ENCODE measurements around the gene SPTLC3.

SPTLC3 gene

DNA sequence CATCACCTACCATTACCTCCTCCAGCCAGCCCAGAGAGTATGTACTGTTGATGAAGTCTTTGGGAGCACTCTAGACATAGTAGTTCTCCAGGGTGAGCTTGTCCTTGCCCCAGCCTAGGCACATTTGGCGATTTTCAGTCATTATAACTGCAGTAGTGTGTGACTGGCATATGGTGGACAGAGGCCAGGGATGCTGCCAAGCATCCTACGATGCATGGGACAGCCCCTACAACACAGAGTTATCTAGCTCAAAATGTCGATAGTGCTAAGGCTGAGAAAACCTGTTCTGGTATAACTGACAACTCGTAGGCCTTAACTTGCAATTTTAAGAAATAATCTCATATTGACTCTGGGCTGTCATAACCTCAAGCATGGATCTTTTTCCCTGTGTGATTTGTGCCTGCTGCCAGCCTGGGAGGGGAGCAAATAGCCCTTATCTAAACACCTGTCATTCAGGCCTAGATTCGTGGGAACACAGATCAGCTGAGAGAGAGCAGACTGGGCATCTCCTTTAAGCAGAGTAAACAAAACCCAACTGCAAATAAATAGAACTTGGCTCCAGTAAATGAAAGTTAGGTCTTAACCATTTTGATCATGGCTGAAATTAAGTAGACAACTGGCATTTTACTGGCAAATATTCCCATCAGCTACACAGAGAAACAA lies 102.6 kb downstream of the SPTLC3 start:
- H3K36me3 ChIP-seq (ENCODE audit: control insufficient read depth, low read length), result no peaks in the 10 kb centered on the region
- H3K27me3 ChIP-seq (ENCODE audit: control insufficient read depth, low read length), result no peaks in the 10 kb centered on the region
- H3K27ac ChIP-seq (ENCODE audit: low read depth, low read length), result no peak overlapping the region
- no peaks in the 10 kb centered on the region for H3K79me2 ChIP-seq (ENCODE audit: control insufficient read depth, low read length)
- H3K4me2 ChIP-seq (ENCODE audit: low read length), result no peak overlapping the region
- H3F3A ChIP-seq (ENCODE audit: control insufficient read depth, insufficient read depth), result no peaks in the 10 kb centered on the region
- no peaks in the 10 kb centered on the region for H3K9me2 ChIP-seq (replicated peaks; ENCODE audit: control insufficient read depth, low read length)
- no peak for TF ChIP-seq EZH2phosphoT487 (IDR thresholded peaks at IDR 0.05; ENCODE audit: borderline replicate concordance, low read length)
- TF ChIP-seq, protein P1, sequence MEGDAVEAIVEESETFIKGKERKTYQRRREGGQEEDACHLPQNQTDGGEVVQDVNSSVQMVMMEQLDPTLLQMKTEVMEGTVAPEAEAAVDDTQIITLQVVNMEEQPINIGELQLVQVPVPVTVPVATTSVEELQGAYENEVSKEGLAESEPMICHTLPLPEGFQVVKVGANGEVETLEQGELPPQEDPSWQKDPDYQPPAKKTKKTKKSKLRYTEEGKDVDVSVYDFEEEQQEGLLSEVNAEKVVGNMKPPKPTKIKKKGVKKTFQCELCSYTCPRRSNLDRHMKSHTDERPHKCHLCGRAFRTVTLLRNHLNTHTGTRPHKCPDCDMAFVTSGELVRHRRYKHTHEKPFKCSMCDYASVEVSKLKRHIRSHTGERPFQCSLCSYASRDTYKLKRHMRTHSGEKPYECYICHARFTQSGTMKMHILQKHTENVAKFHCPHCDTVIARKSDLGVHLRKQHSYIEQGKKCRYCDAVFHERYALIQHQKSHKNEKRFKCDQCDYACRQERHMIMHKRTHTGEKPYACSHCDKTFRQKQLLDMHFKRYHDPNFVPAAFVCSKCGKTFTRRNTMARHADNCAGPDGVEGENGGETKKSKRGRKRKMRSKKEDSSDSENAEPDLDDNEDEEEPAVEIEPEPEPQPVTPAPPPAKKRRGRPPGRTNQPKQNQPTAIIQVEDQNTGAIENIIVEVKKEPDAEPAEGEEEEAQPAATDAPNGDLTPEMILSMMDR (IDR thresholded peaks at IDR 0.05; ENCODE audit: low read depth, low read length, poor library complexity, severe bottlenecking), result no peak
- H3K9me3 ChIP-seq (ENCODE audit: control insufficient read depth, insufficient read depth, low read length), result no peaks in the 10 kb centered on the region
- no peak overlapping the region for H3K4me3 ChIP-seq (ENCODE audit: low read length)
- H4K20me1 ChIP-seq (ENCODE audit: control insufficient read depth, insufficient read depth, low read depth, low read length), result no peaks in the 10 kb centered on the region
- no peaks in the 10 kb centered on the region for H3K4me1 ChIP-seq (ENCODE audit: control insufficient read depth, low read length)

- Histone ChIP-seq H3K9me3 (ENCODE audit: control insufficient read depth, insufficient read depth, low read length) (no peaks in the 10 kb centered on the region), H3K4me2 (ENCODE audit: low read length) (no peak overlapping the region), H3K36me3 (ENCODE audit: control insufficient read depth, low read length) (no peaks in the 10 kb centered on the region), H3K9me2 (replicated peaks; ENCODE audit: control insufficient read depth, low read length) (no peaks in the 10 kb centered on the region), H3K4me1 (ENCODE audit: control insufficient read depth, low read length) (no peaks in the 10 kb centered on the region), H3K27ac (ENCODE audit: low read depth, low read length) (no peak overlapping the region), H4K20me1 (ENCODE audit: control insufficient read depth, insufficient read depth, low read depth, low read length) (no peaks in the 10 kb centered on the region), H3K27me3 (ENCODE audit: control insufficient read depth, low read length) (no peaks in the 10 kb centered on the region), H3K4me3 (ENCODE audit: low read length) (no peak overlapping the region), H3F3A (ENCODE audit: control insufficient read depth, insufficient read depth) (no peaks in the 10 kb centered on the region), H3K79me2 (ENCODE audit: control insufficient read depth, low read length) (no peaks in the 10 kb centered on the region)
- no peak for TF ChIP-seq EZH2phosphoT487 (IDR thresholded peaks at IDR 0.05; ENCODE audit: borderline replicate concordance, low read length)
- TF ChIP-seq, protein P1 (IDR thresholded peaks at IDR 0.05; ENCODE audit: low read depth, low read length, poor library complexity, severe bottlenecking), result no peak
Observed at GRCh38 chr20:13113731-13114130, 105.0 kb downstream of the SPTLC3 start.

- H3K4me3 ChIP-seq (ENCODE audit: low read length), result no peak overlapping the region
- H3K36me3 ChIP-seq (ENCODE audit: control insufficient read depth, low read length), result no peaks in the 10 kb centered on the region
- no peak overlapping the region for H3K4me2 ChIP-seq (ENCODE audit: low read length)
- H3K27me3 ChIP-seq (ENCODE audit: control insufficient read depth, low read length), result no peaks in the 10 kb centered on the region
- H3K79me2 ChIP-seq (ENCODE audit: control insufficient read depth, low read length), result no peaks in the 10 kb centered on the region
- no peaks in the 10 kb centered on the region for H3K4me1 ChIP-seq (ENCODE audit: control insufficient read depth, low read length)
- no peaks in the 10 kb centered on the region for H4K20me1 ChIP-seq (ENCODE audit: control insufficient read depth, insufficient read depth, low read depth, low read length)
- H3K9me3 ChIP-seq (ENCODE audit: control insufficient read depth, insufficient read depth, low read length), result no peaks in the 10 kb centered on the region
- H3K9me2 ChIP-seq (replicated peaks; ENCODE audit: control insufficient read depth, low read length), result no peaks in the 10 kb centered on the region
- no peak overlapping the region for H3K27ac ChIP-seq (ENCODE audit: low read depth, low read length)
- no peaks in the 10 kb centered on the region for H3F3A ChIP-seq (ENCODE audit: control insufficient read depth, insufficient read depth)
- TF ChIP-seq, protein P1 (IDR thresholded peaks at IDR 0.05; ENCODE audit: low read depth, low read length, poor library complexity, severe bottlenecking), result no peak
- TF ChIP-seq EZH2phosphoT487 (IDR thresholded peaks at IDR 0.05; ENCODE audit: borderline replicate concordance, low read length), result no peak
Observed at GRCh38 chr20:13117200-13117599, 108.4 kb downstream of the SPTLC3 start.
